ENCODE measurements around the gene SMPD4. TPM values are rescaled to one million over a fixed set of nuclear protein-coding genes. Genes with fewer than 3 reads are reported as not detected.

Gene SMPD4, protein sequence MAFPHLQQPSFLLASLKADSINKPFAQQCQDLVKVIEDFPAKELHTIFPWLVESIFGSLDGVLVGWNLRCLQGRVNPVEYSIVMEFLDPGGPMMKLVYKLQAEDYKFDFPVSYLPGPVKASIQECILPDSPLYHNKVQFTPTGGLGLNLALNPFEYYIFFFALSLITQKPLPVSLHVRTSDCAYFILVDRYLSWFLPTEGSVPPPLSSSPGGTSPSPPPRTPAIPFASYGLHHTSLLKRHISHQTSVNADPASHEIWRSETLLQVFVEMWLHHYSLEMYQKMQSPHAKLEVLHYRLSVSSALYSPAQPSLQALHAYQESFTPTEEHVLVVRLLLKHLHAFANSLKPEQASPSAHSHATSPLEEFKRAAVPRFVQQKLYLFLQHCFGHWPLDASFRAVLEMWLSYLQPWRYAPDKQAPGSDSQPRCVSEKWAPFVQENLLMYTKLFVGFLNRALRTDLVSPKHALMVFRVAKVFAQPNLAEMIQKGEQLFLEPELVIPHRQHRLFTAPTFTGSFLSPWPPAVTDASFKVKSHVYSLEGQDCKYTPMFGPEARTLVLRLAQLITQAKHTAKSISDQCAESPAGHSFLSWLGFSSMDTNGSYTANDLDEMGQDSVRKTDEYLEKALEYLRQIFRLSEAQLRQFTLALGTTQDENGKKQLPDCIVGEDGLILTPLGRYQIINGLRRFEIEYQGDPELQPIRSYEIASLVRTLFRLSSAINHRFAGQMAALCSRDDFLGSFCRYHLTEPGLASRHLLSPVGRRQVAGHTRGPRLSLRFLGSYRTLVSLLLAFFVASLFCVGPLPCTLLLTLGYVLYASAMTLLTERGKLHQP
- total RNA-seq: 7.8 and 8.5 TPM in 2 replicates

DNA sequence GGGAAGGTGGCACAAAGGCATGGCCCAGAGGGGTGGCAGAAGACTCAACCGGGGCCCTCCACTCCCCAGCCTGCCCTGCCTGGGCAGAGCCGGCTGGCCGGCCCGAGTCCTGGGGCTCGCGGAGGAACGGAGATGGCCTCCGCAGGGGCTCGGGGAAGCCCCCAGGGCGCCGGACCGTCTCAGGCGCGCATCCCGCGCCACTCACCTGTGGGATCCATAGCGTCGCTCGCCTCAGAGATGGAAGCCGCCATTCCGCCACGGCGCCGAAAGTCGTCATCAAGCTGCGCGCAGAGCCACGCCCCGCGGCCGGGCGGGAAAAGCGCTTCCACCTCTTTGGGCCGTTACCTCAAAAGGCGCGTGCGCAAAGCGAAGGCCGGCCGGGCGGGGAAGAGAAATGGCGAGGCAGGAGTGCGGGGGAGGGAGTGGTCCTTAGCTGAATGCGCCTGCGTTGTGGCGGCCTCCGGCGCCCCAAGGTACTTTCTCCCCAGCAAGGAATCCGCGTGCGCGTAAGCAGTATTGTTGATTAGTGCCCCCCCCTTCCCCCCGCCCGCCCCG, at the start of gene SMPD4:
Gene SMPD4, minus strand, starts transcription at position 278 of the 555 bp plus-strand sequence. CDS start 5,010 bp downstream, outside the sequence.

DNA sequence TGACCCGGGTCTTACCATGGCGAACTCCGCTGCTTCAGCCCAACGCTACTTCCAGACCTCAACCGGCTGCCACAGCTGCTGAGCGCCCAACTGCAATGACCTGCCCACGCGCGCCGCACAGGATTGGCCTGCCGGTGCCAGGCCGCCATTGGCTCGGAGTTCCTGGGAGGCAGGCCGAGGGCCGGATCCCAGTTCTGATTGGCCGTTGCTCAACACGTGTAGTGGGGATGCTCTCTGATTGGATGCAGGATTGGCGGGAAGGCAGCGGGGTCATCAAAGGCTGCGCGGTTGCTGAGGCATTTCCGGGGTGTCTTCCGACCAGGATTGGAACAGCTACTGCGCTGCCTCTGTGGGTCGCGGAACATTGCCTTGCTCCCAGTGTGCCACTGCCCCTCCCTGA, 16.9 kb upstream of the SMPD4 start, which contains the start of gene TUBA3E:
Gene TUBA3E, minus strand, starts transcription at position 97 of the 400 bp plus-strand sequence. Its CDS starts 79 bp downstream, at position 18.

DNA sequence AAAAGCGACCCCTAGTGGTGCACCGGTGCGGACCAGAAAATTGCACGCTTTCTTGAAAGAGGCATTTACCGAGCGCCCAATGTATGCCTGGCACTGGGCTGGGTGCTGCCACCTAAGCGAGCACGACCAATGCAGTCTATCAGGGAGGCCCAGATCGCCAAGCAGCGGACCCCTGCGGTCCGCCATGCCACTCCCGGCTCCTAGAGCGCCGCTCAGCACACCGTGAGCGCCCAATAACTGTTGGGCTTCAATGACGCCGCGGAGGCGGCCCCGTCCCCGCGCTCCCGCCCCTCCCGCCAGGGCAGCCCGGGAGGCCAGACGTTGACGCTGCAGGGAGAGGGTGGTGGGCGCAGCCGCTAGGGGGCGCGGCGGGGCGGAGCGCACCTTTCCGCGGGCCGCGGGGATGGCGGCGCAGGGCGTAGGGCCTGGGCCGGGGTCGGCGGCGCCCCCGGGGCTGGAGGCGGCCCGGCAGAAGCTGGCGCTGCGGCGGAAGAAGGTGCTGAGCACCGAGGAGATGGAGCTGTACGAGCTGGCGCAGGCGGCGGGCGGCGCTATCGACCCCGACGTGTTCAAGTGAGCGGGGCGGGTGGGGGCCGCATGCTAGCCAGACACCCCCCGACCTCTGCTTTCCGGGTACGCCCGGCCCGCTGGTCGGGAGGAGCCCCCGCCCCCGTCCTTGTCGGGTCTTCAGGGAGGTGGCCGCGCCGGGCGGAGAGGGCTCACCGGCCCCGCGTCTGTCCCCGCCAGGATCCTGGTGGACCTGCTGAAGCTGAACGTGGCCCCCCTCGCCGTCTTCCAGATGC, 679 bp upstream of the SMPD4 start, which contains the start of gene MZT2B:
Gene MZT2B, plus strand, starts transcription at position 383 of the 803 bp plus-strand sequence. Its CDS starts 21 bp downstream, at position 404.

DNA sequence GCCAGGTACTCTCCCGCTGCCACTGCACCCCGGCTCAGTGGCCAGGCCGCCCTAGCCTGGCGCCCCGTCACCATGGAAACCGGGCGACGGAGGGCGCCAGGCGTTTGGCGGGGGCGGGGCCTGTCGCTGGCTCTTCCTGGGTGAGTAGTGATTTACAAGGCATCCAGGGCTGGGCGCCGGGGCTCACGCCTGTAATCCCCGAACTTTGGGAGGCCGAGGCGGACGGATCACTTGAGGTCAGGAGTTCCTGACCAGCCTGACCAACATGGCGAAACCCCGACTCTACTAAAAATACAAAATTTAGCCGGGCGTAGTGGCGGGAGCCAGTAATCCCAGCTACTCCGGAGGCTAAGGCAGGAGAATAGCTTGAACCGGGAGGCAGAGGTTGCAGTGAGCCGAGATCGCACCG, 36.4 kb downstream of the SMPD4 start, which contains the start of gene CCDC74B:
Gene CCDC74B, minus strand, starts transcription at position 107 of the 409 bp plus-strand sequence. CDS start 116 bp downstream, outside the sequence.

DNA sequence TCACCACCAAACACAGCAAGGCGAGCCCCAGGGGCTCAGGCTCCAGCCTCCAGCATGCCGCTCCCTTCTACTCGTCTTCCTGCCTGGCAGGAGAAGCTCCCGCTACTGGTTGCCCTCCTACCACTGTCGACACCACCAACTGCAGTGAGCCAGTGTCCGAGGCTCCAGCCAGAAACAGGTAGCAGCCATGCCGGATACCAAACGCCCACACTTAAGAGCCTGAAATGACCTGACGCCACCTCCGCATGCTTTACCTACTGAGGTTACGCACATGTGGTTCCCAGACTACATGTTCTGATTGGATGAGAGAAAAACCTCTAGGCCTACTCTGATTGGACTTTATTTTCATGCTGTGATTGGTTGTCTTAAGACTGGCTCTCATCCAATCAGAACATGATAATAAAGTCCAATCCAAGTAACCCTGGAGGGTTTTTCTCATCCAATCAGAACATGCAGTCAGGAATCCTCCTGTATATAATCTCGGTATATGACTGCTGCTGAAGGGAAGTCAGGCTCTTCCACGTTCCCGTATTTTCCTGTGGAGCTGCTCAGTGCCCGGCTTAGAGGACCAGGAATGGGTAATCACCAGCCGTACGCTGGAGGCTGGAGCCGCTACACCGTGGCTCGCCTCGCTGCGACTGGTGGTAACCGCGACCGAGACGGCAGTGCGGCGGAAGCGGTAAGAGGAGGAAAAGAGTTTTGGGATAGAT, 52.1 kb downstream of the SMPD4 start, which contains the start of gene POTEF:
Gene POTEF, minus strand, starts transcription at position 103 of the 710 bp plus-strand sequence. CDS start 8,707 bp downstream, outside the sequence.

Other genes starting within 250 kb of the SMPD4 start
- gene RAB6C, start 201.9 kb downstream of the SMPD4 start, total RNA-seq: under 0.01 TPM in 1 of 2 replicates, not detected in the other
- gene POTEF, start 52.4 kb downstream of the SMPD4 start, total RNA-seq: under 0.01 and 0.54 TPM in 2 replicates
- gene CCDC74B, start 36.5 kb downstream of the SMPD4 start, total RNA-seq: 0.17 and 5.0 TPM in 2 replicates
- 142 and 281 TPM in 2 replicates for gene MZT2B, start 660 bp upstream of the SMPD4 start, total RNA-seq
- not detected in 2 replicates for gene TUBA3E, start 16.8 kb upstream of the SMPD4 start, total RNA-seq
- 66.3 and 79.4 TPM in 2 replicates for gene IMP4, start 161.3 kb upstream of the SMPD4 start, total RNA-seq
- gene PTPN18, start 174.5 kb upstream of the SMPD4 start, total RNA-seq: 21.1 and 50.6 TPM in 2 replicates